ENCODE measurements around the gene CTXN3.
"Not testable (repeated sequence)": the region's sequence is repeated elsewhere in the genome, so short reads cannot be mapped to it uniquely, and the experiment has no call there.

The CTXN3 gene

DNA sequence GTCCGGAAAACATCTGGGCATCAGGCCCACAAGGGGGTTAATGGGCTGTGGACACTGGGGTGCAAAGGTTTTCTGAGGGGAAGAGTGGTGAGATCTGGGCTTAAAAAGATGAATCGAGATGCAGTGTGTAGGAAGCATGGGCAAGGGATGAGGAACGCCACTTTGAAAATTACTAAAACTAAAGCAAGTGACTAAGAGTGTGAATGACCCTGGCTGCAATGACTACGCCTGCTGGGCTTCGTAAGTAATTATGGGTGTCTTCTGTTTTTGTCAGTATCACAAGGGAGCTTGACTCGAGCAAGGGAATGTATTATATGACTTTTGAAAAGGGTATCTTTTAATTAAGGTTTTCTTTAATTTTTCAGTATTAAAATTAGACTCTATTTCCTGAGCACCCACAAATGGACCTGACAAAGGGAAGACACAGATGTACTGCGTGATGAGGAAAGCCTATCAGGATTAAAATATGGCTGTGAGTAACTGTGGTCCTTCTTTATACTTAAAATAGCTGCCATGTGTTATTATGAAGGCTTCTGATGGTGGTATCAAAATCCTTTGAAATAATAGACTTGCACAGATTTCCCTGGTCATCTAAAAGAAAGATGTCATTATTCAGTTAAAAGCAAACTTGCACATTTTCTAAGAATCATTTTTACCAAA lies 4.2 kb downstream of the CTXN3 start:
- FAIRE-seq: no peak

- no peak for FAIRE-seq
These were observed 7.9 kb downstream of the CTXN3 start for GRCh38 chr5:127656825-127657224.

GRCh38 chr5:127660047-127660733 lies 11.3 kb downstream of the CTXN3 start:
- FAIRE-seq: no peak

DNA sequence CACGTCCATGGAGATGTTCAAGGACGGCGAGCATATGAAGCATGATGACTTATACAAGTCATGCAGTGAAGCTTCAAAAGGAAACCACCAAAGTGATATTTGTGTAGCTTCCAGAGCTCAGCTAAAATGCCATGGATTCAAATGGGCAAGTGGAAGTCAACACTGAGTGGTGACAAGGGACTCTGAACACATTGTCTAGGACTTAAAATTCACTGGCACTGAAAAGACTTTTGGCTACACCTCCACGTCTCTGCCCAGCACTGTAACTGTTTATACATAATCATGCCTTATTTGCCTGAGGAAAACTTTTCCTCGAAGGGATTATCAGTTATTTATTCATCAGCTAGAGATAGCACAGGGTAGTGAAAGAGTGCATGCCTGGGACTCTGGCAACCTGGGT lies 15.2 kb downstream of the CTXN3 start:
- no peak for FAIRE-seq

DNA sequence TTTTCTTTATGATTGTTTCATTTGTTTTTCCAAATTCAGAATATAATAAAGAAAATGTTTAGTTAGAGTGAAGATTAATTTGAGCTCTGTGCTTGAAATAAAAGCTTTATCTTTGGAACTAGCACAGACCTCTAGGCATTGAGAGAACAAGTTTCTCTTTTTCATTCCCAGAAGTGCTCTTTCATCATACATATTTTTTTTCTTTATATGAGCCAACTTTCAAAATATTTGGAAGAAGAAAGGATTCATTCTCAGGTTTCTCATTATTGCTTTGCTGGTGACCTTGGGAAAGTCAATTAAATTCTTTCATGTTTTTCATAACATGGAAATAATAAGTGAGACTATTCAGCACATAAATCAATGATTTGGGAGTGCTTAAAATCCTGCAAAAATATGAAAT lies 16.8 kb downstream of the CTXN3 start:
- no peak for FAIRE-seq

- FAIRE-seq: no peak
These were observed 17.3 kb downstream of the CTXN3 start for GRCh38 chr5:127666043-127666716.

DNA sequence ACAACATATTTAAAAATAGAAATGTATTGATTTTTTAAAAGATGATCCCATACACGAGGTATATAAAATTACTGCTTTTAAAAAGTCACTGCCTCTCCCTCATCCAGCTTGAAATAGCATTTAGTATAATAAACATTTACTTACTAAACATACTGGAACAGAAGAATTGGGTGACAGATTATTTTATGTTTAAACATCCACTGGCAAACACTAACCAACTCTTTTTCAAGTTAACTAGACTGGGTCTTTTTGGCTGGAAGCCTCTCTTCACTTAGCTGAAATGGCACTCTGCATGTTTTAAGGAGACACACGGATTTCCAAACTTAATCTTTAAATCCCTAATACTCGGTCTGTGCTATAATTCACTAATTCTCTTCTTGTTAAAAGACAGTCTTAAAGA lies 19.0 kb downstream of the CTXN3 start:
- no peak for FAIRE-seq

GRCh38 chr5:127671218-127671617 lies 22.3 kb downstream of the CTXN3 start:
- FAIRE-seq: no peak

- FAIRE-seq: no peak
These were observed 24.4 kb downstream of the CTXN3 start for GRCh38 chr5:127673117-127673800.

DNA sequence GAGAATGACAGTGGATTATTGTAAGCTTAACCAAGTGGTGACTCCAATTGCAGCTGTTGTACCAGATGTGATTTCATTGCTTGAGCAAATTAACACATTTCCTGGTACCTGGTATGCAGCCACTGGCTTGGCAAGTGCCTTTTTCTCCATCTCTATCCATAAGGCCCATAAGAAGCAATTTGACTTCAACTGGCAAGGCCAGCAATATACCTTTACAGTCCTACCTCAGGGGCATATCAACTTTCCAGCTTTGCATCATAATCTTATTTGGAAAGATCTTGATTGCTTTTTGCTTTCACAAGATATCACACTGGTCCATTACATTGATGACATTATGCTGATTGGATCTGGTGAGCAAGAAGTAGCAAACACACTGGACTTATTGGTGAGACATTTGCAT lies 28.1 kb downstream of the CTXN3 start:
- not testable (repeated sequence) for FAIRE-seq

GRCh38 chr5:127679691-127680330 lies 30.9 kb downstream of the CTXN3 start:
- not testable (repeated sequence) for FAIRE-seq

DNA sequence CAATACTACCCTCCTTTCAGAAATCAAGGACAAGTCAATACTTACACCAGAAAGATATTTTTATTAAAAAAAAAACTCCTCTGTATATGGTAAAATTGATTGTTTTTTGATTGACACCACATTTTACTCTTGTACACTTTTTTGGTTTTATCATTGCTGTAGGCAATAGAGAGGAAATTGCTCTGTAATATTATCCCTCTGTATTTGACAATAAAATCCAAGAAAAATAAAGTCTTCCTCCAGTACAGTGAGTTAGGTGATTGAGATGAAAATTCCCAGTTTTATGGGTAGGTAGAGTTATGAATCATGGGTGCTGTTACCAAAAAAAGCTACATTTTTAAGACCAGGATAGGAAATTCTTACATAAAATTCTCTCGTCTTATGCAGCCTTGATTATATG lies 31.7 kb downstream of the CTXN3 start:
- FAIRE-seq: no peak

DNA sequence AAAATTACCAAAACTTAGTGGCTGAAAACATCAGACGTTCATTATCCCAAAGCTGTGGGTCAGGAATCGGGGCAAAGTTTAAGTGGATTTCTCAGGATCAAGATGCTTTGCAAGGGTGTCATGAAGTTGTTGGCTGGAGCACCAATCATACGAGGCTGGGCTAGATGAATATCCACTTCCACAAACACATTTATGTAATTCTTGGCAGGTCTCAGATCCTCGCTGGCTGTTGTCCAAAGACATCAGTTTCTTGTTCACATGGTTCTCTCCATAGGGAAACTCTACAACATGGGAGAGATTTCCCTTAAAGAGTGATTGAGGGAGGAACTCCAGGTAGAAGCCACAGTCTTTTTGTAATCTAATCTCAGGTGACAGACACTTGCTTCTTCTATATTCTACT lies 34.1 kb downstream of the CTXN3 start:
- no peak for FAIRE-seq

DNA sequence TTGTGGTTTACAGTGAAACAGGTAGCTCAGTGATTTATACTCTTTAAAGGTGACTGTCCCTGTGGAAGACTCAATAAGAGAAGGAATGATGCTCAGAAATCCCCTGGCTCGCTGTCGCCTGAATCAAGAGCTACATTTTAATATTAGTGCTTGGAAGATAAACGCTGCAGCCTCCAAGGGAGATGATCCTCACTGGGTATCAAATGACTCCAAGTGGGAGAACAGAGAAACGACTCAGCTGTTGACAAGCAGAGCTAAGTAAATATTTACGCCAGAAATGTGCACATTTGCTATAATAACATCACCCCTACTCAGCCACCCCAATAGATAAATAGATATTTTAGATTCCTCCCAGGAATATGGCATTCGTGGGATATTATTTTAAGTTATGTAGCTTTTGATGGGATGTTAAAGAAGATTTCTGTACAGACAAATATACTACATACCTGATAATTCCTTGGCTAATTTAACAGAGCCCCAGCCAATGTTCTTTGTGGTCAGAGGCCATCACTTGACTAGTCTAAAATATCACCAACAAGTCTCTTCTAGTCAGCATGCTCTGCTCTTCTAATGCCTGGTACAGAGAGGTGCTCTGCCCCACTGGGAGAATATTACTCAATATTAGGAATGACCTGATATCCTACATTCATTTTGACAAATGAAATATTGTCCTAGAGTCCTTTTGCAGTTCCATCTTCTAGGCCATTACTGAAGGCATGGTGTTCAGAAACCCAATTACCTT lies 36.0 kb downstream of the CTXN3 start:
- FAIRE-seq: no peak

DNA sequence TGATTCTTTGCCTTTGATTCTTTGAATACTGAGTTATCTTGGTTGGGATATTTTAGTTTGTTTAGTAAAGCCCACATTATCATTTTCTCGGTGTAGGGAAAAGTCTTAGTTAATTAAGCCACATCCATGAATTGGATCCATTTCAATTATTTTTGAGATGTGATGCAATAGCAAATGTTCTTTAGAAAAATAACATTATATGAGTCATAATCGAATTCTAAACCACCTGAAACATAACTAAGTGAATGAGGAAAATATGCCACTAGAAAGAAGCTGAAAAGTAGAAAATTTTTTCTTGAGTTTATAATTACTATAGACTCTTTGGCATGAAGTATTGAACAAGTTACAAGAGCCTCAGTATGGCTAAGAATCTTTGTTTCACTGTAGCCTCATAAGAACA lies 36.8 kb downstream of the CTXN3 start:
- FAIRE-seq: no peak

DNA sequence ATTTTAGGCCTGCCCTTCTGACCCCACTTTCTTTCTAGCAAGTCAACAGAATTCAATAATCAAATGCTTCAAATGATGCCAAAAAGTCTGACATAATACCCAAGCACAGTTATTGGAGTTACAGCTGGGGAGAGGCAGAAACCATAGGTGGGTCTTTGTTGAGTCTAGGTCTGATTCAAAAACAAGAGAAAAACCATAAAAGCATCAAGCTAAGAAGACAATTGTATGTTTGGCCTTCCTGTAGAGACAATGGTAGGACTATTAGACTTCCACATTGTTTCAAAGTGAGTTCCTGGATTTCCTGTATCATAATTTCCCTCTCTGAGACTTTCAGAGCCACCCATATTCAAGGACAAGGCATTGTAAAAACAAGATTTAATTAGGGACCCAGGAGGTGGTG lies 37.5 kb downstream of the CTXN3 start:
- FAIRE-seq: no peak

DNA sequence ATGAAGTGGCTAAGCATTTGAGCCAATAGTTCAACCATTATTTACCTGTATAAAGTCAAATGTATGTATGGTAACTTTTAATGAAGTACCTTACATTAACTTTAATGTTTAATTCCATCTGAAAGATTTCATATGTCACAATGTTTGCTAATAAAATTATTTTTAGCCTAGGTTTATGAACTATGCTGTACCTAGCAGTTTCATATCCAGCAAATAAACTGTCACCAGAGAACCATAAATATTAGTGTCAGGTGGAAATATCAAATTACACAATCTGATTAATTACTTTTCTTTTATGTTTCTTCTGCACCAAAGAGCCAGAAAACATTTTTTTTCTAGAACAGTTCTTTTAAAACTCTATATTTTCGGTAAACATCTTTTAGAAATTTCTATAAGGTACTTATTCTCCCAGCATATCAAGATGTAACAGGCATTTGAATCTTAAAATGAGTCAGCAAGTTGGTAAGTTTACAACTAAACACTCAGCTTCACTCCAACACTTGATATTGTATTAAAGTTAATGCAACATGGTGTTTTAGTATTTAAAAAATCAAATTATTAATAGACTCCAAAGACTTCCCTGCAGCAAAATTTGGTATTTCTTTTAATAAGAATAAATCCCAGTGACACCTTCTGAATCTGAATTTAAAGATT lies 45.8 kb downstream of the CTXN3 start:
- no peak for FAIRE-seq

- FAIRE-seq: no peak
These were observed 46.5 kb downstream of the CTXN3 start for GRCh38 chr5:127695346-127695745.

GRCh38 chr5:127696683-127697082 lies 47.8 kb downstream of the CTXN3 start:
- FAIRE-seq: no peak

DNA sequence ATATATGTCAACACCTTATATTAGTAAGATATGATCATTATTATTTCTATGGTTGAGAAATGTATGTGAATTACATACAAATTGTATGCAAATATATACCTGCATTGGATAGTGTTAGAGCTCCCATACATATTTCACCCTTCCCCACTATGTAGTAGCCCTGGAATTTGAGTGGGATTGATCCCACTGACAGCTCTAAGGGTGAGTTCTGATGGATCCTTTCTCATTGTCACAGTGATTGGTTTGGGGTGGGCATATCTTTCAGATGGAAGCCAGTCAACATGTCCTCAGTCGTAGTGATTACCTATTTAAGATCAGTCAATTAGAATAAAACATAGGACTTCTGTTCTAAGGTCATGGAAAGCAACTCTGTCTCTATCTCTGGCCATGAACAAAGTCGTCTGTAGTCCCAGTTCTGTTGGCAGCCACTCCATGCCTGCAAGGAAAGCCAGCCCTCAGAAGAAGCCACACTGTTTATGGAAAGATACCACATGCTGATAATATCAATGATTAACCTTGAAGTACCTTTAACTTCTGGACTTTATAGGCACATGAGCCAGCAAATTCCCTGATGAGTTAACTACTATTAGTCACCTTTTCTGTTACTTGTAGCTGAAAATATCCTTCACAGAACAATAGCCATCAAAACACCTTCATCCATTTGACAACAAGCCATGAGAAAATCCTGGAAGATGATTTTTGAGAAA lies 49.2 kb downstream of the CTXN3 start:
- no peak for FAIRE-seq

GRCh38 chr5:127699416-127699815 lies 50.5 kb downstream of the CTXN3 start:
- no peak for FAIRE-seq

All from islet of Langerhans (tissue), 1 donor.